GM23338 (cell line): ENCODE measurements around the gene RNGTT.

Source experiments
- CREB1 ChIP-seq: fragments of 250-450 bp; sonication (Bioruptor Pico); IDR thresholded peaks from 2 replicates; pipeline ENCODE4 v1.5.0; 2020; ENCODE audit warnings: low read depth, mild to moderate bottlenecking, moderate library complexity
- EZH2 ChIP-seq: fragments of 200-600 bp; sonication (generic); IDR thresholded peaks from one replicate; pipeline ENCODE4 v1.8.0; 2017; ENCODE audit warnings: antibody characterized with exemption, mild to moderate bottlenecking, low read depth; ENCODE audit not compliant: unreplicated experiment
- EZH2phosphoT487 ChIP-seq: fragments of 200-600 bp; sonication (generic); IDR thresholded peaks from one replicate; pipeline ENCODE4 v1.8.1; 2018; ENCODE audit warnings: antibody characterized with exemption; ENCODE audit not compliant: unreplicated experiment
- JUNB ChIP-seq: IDR thresholded peaks from one replicate; pipeline ENCODE4 v1.6.1; 2016; ENCODE audit warnings: antibody characterized with exemption; ENCODE audit not compliant: unreplicated experiment
- POLR2AphosphoS5 ChIP-seq: IDR thresholded peaks from 2 replicates; pipeline ENCODE4 v1.6.1; 2016; ENCODE audit warnings: antibody characterized with exemption, low read depth
- STAT1 ChIP-seq: IDR thresholded peaks from one replicate; pipeline ENCODE4 v1.6.1; 2016; ENCODE audit warnings: antibody characterized with exemption; ENCODE audit not compliant: unreplicated experiment
- TF ChIP-seq, protein P1 (sequence below), 2 experiments: fragments of 200-600 bp in 1 of 2; sonication (generic) in 1 of 2; conservative IDR thresholded peaks; 2 replicates each; pipeline versions ENCODE4 v1.5.1 to v1.6.1; 2016 to 2017; ENCODE audit warnings: antibody characterized with exemption in 2 of 2, low read depth in 2 of 2, mild to moderate bottlenecking in 2 of 2, moderate library complexity in 1 of 2
- TF ChIP-seq, protein P2 (sequence below): IDR thresholded peaks from 2 replicates; pipeline ENCODE4 v1.6.1; 2016; ENCODE audit warnings: antibody characterized with exemption
- TF ChIP-seq, protein P3 (sequence below): IDR thresholded peaks from one replicate; pipeline ENCODE4 v1.6.1; 2018; ENCODE audit warnings: antibody characterized with exemption; ENCODE audit not compliant: unreplicated experiment

DNA sequence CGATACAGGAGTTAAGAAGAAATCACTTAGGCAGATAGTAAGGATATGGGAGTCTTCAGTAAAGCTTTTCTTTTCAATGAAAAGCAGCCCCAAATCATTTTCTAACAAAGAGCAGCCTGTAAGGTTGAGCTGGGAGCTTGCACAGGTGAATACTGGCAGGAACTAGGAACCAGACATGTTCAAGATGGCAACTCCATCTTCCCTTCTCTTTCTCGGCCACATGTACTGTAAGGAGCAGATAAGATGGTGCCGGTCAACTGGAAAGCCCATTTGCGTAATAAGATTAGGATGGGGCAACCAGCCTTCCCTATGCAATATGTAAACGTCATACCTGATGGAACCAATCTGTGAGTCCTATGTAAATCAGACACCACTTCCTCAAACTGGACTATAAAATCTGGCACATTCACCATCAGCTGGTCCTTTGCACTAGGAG, 46.2 kb upstream of the RNGTT start:
- TF ChIP-seq, protein P1, sequence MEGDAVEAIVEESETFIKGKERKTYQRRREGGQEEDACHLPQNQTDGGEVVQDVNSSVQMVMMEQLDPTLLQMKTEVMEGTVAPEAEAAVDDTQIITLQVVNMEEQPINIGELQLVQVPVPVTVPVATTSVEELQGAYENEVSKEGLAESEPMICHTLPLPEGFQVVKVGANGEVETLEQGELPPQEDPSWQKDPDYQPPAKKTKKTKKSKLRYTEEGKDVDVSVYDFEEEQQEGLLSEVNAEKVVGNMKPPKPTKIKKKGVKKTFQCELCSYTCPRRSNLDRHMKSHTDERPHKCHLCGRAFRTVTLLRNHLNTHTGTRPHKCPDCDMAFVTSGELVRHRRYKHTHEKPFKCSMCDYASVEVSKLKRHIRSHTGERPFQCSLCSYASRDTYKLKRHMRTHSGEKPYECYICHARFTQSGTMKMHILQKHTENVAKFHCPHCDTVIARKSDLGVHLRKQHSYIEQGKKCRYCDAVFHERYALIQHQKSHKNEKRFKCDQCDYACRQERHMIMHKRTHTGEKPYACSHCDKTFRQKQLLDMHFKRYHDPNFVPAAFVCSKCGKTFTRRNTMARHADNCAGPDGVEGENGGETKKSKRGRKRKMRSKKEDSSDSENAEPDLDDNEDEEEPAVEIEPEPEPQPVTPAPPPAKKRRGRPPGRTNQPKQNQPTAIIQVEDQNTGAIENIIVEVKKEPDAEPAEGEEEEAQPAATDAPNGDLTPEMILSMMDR (conservative IDR thresholded peaks at IDR 0.05; ENCODE audit: low read depth in 2 of 2), result no peak
- TF ChIP-seq STAT1, result no peak
- TF ChIP-seq EZH2, result no peak
- TF ChIP-seq POLR2AphosphoS5, result no peak
- TF ChIP-seq EZH2phosphoT487, result no peak
- no peak for TF ChIP-seq JUNB
- TF ChIP-seq CREB1, result no peak
- TF ChIP-seq, protein P2, sequence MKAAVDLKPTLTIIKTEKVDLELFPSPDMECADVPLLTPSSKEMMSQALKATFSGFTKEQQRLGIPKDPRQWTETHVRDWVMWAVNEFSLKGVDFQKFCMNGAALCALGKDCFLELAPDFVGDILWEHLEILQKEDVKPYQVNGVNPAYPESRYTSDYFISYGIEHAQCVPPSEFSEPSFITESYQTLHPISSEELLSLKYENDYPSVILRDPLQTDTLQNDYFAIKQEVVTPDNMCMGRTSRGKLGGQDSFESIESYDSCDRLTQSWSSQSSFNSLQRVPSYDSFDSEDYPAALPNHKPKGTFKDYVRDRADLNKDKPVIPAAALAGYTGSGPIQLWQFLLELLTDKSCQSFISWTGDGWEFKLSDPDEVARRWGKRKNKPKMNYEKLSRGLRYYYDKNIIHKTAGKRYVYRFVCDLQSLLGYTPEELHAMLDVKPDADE, result no peak
- TF ChIP-seq, protein P3, sequence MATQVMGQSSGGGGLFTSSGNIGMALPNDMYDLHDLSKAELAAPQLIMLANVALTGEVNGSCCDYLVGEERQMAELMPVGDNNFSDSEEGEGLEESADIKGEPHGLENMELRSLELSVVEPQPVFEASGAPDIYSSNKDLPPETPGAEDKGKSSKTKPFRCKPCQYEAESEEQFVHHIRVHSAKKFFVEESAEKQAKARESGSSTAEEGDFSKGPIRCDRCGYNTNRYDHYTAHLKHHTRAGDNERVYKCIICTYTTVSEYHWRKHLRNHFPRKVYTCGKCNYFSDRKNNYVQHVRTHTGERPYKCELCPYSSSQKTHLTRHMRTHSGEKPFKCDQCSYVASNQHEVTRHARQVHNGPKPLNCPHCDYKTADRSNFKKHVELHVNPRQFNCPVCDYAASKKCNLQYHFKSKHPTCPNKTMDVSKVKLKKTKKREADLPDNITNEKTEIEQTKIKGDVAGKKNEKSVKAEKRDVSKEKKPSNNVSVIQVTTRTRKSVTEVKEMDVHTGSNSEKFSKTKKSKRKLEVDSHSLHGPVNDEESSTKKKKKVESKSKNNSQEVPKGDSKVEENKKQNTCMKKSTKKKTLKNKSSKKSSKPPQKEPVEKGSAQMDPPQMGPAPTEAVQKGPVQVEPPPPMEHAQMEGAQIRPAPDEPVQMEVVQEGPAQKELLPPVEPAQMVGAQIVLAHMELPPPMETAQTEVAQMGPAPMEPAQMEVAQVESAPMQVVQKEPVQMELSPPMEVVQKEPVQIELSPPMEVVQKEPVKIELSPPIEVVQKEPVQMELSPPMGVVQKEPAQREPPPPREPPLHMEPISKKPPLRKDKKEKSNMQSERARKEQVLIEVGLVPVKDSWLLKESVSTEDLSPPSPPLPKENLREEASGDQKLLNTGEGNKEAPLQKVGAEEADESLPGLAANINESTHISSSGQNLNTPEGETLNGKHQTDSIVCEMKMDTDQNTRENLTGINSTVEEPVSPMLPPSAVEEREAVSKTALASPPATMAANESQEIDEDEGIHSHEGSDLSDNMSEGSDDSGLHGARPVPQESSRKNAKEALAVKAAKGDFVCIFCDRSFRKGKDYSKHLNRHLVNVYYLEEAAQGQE, result no peak
